Prostate gland (tissue), 2 donors: Measurements from ENCODE around the gene SUMF1. TPM values are rescaled to one million over a fixed set of nuclear protein-coding genes. Genes with fewer than 3 reads are reported as not detected.

Experiments used
- DNase-seq: peaks from one replicate; pipeline ENCODE4 v3.0.0-alpha.2; 2019; ENCODE audit warnings: low spot score
- H3K27ac ChIP-seq, 2 donors: fragments of 200-600 bp; sonication (generic); 2 replicates each; pipeline ENCODE4 v1.5.1; 2017 to 2019
- H3K27me3 ChIP-seq: fragments of 200-600 bp; sonication (generic); replicated peaks from 2 replicates; pipeline ENCODE4 v1.5.1; 2019; ENCODE audit not compliant: insufficient read depth
- H3K36me3 ChIP-seq, 2 donors: fragments of 200-600 bp; sonication (generic); 1 replicate in 1 of 2; 2 replicates in 1 of 2; pipeline versions ENCODE4 v1.5.1 to v1.8.1; 2017 to 2019
- H3K4me1 ChIP-seq: fragments of 200-600 bp; sonication (generic); replicated peaks from 2 replicates; pipeline ENCODE4 v1.5.1; 2019
- H3K4me3 ChIP-seq, 2 donors: fragments of 200-600 bp; sonication (generic); 2 replicates each; pipeline ENCODE4 v1.5.1; 2017 to 2019
- H3K9me3 ChIP-seq: fragments of 200-600 bp; sonication (generic); 2 replicates; pipeline ENCODE4 v1.5.1; 2017
- POLR2A ChIP-seq: fragments of 450-650 bp; IDR thresholded peaks from one replicate; pipeline ENCODE4 v1.6.1; 2016; ENCODE audit warnings: antibody characterized with exemption, mild to moderate bottlenecking
- POLR2AphosphoS5 ChIP-seq: sonication (generic); formaldehyde crosslinking; IDR thresholded peaks from one replicate; pipeline ENCODE4 v1.6.1; 2017; ENCODE audit warnings: antibody characterized with exemption
- WGBS: methylation state at CpG from one replicate; pipeline ENCODE4 v1.1.5; 2018; 5-methylcytosine and 5-hydroxymethylcytosine counted together
- intact Hi-C: fragments of 100-400 bp; cut with DNase I; formaldehyde crosslinking; loops from one replicate; pipeline ENCODE4 v1.14.2; 2022
- total RNA-seq, 2 donors: library from RNA; depleted of rRNA; stranded (reverse); fragments of >200 nt; gene quantifications; one replicate each; pipeline ENCODE4 v1.1.0, GENCODE V29; 2016
- TF ChIP-seq, protein P1 (sequence below), 4 experiments: fragments of 200-600 bp in 2 of 4; fragments of 450-650 bp in 2 of 4; sonication (generic) in 2 of 4; IDR thresholded peaks; 1 replicate in 3 of 4; 2 replicates in 1 of 4; pipeline ENCODE4 v1.5.1; 2016 to 2019; ENCODE audit warnings: antibody characterized with exemption in 4 of 4, mild to moderate bottlenecking in 2 of 4, moderate library complexity in 2 of 4

SUMF1 gene
- total RNA-seq, 2 donors from 2014 or later = 58.5 to 59.1 TPM

DNA sequence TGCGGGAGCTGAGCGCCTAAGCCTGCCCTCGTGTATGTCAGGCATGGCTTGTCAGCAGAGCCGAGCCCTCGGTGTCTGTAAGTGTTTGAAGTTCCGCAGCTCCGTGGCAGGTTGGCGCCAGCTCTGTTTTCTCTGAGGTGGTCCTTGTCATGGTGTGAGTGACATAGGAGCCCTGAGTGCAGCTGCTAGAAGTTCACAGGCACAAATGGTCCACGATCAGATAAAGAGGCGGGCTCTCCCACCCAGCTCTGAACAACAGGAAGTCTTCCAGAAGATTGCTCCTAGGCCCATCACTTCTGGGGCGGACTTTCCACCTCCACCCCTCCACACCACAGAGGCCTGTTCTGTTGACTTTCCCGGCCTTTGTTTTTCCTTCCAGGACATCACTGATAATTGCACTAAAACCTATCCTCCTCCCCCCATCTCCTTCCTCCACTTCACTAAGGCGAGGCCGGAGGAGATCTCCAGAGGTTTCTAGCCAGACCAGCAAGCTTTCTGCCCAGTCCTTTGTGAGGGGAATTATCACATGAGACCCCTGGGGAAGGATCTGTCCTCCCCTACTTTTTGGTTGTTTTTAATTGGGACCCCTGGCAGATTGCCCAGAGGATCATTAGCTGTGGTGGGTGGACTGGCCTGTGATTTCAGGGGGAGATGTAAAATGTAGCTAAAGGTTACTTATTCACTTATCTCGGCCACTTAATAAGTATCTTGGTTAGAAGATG lies 46.0 kb upstream of the SUMF1 start:
- Histone ChIP-seq H3K4me1 (no peaks in the 10 kb centered on the region), H3K9me3 (no peaks in the 10 kb centered on the region), H3K36me3 (no peaks in the 10 kb centered on the region), H3K4me3 (no peak overlapping the region), H3K27me3 (no peaks in the 10 kb centered on the region), H3K27ac (no peak overlapping the region)
- no peak for DNase-seq
- intact Hi-C loops = no loop called here
- TF ChIP-seq POLR2AphosphoS5 (no peak), POLR2A (no peak)
- TF ChIP-seq, protein P1, sequence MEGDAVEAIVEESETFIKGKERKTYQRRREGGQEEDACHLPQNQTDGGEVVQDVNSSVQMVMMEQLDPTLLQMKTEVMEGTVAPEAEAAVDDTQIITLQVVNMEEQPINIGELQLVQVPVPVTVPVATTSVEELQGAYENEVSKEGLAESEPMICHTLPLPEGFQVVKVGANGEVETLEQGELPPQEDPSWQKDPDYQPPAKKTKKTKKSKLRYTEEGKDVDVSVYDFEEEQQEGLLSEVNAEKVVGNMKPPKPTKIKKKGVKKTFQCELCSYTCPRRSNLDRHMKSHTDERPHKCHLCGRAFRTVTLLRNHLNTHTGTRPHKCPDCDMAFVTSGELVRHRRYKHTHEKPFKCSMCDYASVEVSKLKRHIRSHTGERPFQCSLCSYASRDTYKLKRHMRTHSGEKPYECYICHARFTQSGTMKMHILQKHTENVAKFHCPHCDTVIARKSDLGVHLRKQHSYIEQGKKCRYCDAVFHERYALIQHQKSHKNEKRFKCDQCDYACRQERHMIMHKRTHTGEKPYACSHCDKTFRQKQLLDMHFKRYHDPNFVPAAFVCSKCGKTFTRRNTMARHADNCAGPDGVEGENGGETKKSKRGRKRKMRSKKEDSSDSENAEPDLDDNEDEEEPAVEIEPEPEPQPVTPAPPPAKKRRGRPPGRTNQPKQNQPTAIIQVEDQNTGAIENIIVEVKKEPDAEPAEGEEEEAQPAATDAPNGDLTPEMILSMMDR (IDR thresholded peaks at IDR 0.05) = no peak
- WGBS = 60% methylated on average over 15 of the region's 15 CpGs

DNA sequence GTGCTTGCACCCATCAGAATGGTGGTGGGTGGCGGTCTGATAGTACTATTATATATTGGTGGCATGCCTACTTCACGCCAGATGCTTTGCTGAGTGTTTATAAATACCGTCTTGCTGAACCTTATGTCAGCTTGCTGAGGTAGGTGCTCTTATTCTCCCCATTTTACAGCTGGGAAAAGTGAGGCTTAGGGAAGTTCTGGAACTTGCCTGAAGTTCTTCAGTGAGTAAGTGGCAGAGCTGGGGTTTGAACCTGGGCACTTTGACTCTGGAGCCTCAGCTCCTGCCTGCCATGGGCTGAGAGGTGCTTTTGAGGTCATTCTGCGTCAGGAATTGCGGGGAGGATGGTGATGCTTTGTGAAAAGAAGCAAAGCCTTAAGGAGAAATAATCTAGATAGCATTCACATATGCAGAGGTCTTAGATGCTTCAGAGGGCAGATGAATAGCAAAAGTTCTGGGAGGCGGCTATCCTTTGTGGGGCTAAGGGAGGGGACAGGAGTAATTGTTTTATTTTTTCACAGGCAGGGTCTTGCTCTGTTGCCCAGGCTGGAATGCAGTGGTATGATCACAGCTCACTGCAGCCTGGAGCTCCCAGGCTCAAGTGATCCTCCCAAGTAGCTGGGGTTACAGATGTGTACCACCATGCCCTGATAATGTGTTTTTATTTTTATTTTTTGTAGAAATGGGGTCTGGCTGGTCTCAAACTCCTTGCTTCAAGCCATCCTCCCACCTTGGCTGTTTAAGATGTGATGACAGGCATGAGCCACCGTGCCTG lies 44.6 kb upstream of the SUMF1 start:
- Histone ChIP-seq H3K4me3 (no peak overlapping the region), H3K27me3 (no peaks in the 10 kb centered on the region), H3K4me1 (no peaks in the 10 kb centered on the region), H3K27ac (no peak overlapping the region), H3K36me3 (no peaks in the 10 kb centered on the region), H3K9me3 (no peaks in the 10 kb centered on the region)
- DNase-seq = no peak
- TF ChIP-seq POLR2A (no peak), POLR2AphosphoS5 (no peak)
- TF ChIP-seq, protein P1 (IDR thresholded peaks at IDR 0.05) = no peak
- intact Hi-C loops = no loop called here
- 85% methylated on average over 7 of the region's 7 CpGs for WGBS

DNA sequence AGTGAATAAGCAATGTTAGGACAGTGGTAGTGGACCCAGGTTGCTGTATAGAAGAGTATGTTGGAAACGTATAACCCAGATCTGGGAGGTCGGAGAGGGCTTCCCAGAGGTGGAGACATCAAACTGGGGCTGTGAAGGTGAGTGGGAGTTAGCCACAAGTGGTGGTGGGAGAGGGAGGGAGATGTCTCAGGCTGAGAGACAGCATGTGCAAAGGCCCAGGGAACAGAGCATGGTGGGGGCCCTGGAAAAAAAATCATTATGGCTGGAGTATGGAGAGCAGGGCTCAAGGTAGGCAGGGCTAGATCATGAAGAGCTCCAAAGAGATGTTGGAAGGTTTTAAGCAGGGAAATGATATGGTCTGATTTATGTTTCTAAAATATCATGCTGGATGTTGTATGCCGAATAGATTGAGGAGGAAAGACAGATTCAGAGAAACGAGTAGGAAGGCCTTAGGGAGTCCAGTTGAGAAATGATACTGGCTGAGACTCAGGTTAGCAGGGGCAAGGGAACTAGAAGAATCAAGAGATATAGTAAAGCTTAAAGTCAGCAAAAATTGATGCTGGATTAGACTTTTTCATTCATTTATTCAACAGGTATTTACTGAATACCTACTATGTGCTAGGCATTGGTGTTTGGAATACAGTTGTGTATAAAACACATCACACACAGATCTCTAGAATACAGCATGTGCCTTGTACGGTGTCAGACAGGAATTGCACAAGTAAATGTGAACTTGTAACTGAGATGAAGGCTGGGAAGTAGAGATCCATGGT lies 43.1 kb upstream of the SUMF1 start:
- no peak overlapping the region for H3K27ac ChIP-seq
- H3K27me3 ChIP-seq = no peaks in the 10 kb centered on the region
- intact Hi-C loops = no loop called here
- DNase-seq = no peak
- no peaks in the 10 kb centered on the region for H3K9me3 ChIP-seq
- no peaks in the 10 kb centered on the region for H3K36me3 ChIP-seq
- no peaks in the 10 kb centered on the region for H3K4me1 ChIP-seq
- WGBS = 90% methylated on average over 5 of the region's 5 CpGs
- H3K4me3 ChIP-seq = no peak overlapping the region
- TF ChIP-seq POLR2AphosphoS5 = no peak
- TF ChIP-seq POLR2A = no peak
- TF ChIP-seq, protein P1 (IDR thresholded peaks at IDR 0.05) = no peak

DNA sequence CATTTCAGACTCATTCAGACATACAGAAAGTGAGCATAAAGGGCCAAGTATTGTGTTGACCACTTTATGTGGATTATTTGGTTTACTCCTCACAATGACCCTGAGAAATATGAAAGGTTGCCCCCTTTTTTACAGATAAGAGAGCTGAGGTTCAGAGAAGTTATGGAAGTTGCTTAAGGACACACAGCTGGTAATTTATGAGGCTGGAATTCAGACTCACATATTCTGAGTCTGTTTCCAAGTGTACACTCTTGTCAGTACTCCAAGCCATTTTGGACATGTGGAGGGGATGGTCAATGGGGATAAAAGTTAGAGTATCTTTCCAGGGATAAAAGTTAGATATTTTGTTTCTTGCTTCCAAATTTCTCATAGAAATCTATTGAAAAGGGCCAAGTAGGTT lies 42.0 kb upstream of the SUMF1 start:
- H3K27ac ChIP-seq = no peak overlapping the region
- intact Hi-C loops = no loop called here
- H3K36me3 ChIP-seq = no peaks in the 10 kb centered on the region
- peaks cover 4% of the 10 kb centered on the region for H3K4me1 ChIP-seq
- H3K27me3 ChIP-seq = no peaks in the 10 kb centered on the region
- no peaks in the 10 kb centered on the region for H3K9me3 ChIP-seq
- TF ChIP-seq, protein P1 (IDR thresholded peaks at IDR 0.05) = no peak
- TF ChIP-seq POLR2AphosphoS5 = no peak
- no peak for TF ChIP-seq POLR2A
- DNase-seq = no peak
- H3K4me3 ChIP-seq = no peak overlapping the region
